ENCODE measurements around the gene LRMDA.

Gene LRMDA

DNA sequence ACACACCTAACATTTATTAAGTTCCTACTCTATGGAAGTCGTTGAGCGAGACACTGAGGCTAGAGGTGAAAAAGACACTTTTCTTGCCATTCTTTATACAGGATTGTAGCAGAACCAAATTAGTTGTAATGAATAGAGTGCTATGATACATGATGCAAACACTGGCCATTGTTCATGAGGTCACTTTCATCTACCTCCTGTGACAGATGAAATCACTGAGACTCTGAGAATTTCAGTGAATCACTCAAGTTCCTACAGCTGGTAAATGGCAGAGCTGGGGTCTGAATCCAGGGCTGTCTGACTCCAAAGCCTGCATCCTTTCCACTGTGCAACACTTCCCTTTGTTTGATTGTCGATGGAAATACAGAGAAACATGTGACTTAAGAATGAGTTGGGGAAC is 657.6 kb downstream of the LRMDA start:
- H3K27me3 ChIP-seq (ENCODE audit: insufficient read depth, low read length, poor library complexity): no peaks in the 10 kb centered on the region
- ATAC-seq (ENCODE audit: insufficient read depth, low read depth) (no peak), DNase-seq (no peak)
- no peak for TF ChIP-seq EZH2 (IDR thresholded peaks at IDR 0.05; ENCODE audit: borderline replicate concordance, low read depth, low read length, severe bottlenecking)
- TF ChIP-seq, protein P1, sequence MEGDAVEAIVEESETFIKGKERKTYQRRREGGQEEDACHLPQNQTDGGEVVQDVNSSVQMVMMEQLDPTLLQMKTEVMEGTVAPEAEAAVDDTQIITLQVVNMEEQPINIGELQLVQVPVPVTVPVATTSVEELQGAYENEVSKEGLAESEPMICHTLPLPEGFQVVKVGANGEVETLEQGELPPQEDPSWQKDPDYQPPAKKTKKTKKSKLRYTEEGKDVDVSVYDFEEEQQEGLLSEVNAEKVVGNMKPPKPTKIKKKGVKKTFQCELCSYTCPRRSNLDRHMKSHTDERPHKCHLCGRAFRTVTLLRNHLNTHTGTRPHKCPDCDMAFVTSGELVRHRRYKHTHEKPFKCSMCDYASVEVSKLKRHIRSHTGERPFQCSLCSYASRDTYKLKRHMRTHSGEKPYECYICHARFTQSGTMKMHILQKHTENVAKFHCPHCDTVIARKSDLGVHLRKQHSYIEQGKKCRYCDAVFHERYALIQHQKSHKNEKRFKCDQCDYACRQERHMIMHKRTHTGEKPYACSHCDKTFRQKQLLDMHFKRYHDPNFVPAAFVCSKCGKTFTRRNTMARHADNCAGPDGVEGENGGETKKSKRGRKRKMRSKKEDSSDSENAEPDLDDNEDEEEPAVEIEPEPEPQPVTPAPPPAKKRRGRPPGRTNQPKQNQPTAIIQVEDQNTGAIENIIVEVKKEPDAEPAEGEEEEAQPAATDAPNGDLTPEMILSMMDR (IDR thresholded peaks at IDR 0.05; ENCODE audit: borderline replicate concordance, extremely low read depth, low read length, poor library complexity, severe bottlenecking): no peak
- no peak overlapping the region for H3K9ac ChIP-seq (ENCODE audit: low read depth, low read length)
- H4K20me1 ChIP-seq (ENCODE audit: insufficient read depth, low read length): no peaks in the 10 kb centered on the region
- no peaks in the 10 kb centered on the region for H3K79me2 ChIP-seq (ENCODE audit: insufficient read depth, low read length)
- H3K9me3 ChIP-seq (ENCODE audit: insufficient read depth, low read length, severe bottlenecking): no peaks in the 10 kb centered on the region
- no peak overlapping the region for H3K4me2 ChIP-seq (ENCODE audit: insufficient read depth, low read length)
- no peak overlapping the region for H3K27ac ChIP-seq (ENCODE audit: low read length)
- no peaks in the 10 kb centered on the region for H3K4me1 ChIP-seq (ENCODE audit: insufficient read depth, low read length)
- no peak overlapping the region for H3K4me3 ChIP-seq (ENCODE audit: low read depth in 1 of 2, low read length in 2 of 2)
- H2AFZ ChIP-seq (ENCODE audit: low read depth, low read length): no peak overlapping the region
- no peaks in the 10 kb centered on the region for H3K36me3 ChIP-seq (ENCODE audit: insufficient read depth, low read length)

DNA sequence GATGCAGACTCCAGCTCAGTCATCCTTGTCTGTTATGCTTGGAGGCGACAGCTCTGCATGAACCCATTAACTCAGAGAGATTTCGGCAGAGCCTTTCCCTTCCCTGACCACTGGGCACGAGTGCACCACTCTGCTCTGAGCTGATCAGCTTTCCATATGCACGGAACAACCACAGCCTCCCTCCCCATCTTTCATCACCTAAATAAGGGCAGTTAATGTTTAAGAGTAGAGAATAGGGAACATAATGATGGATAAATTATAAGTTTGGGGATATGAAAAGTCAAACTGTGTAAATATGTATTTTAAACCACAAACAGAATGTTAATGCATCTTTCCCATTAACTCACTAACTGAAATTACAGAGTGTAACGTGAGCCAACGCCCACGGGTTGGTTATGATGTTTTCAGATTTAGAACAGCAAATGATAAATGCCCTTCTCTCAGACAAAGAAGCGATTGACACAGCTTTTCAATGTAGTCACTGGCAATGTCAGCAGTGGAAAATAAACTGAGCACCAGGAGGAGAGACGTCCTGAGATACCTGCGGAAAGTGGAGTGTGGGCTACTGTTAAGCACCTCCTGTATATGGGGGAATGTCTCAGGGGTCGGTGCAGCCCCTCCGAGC is 658.2 kb downstream of the LRMDA start:
- H3K27ac ChIP-seq (ENCODE audit: low read length): no peak overlapping the region
- H2AFZ ChIP-seq (ENCODE audit: low read depth, low read length): no peak overlapping the region
- no peak overlapping the region for H3K4me3 ChIP-seq (ENCODE audit: low read depth in 1 of 2, low read length in 2 of 2)
- no peak overlapping the region for H3K9ac ChIP-seq (ENCODE audit: low read depth, low read length)
- H4K20me1 ChIP-seq (ENCODE audit: insufficient read depth, low read length): no peaks in the 10 kb centered on the region
- no peak for ATAC-seq (ENCODE audit: insufficient read depth, low read depth)
- H3K9me3 ChIP-seq (ENCODE audit: insufficient read depth, low read length, severe bottlenecking): no peaks in the 10 kb centered on the region
- no peaks in the 10 kb centered on the region for H3K4me1 ChIP-seq (ENCODE audit: insufficient read depth, low read length)
- no peaks in the 10 kb centered on the region for H3K79me2 ChIP-seq (ENCODE audit: insufficient read depth, low read length)
- TF ChIP-seq EZH2 (IDR thresholded peaks at IDR 0.05; ENCODE audit: borderline replicate concordance, low read depth, low read length, severe bottlenecking): no peak
- TF ChIP-seq, protein P1 (IDR thresholded peaks at IDR 0.05; ENCODE audit: borderline replicate concordance, extremely low read depth, low read length, poor library complexity, severe bottlenecking): no peak
- no peaks in the 10 kb centered on the region for H3K36me3 ChIP-seq (ENCODE audit: insufficient read depth, low read length)
- H3K4me2 ChIP-seq (ENCODE audit: insufficient read depth, low read length): no peak overlapping the region
- DNase-seq: no peak
- no peaks in the 10 kb centered on the region for H3K27me3 ChIP-seq (ENCODE audit: insufficient read depth, low read length, poor library complexity)

DNA sequence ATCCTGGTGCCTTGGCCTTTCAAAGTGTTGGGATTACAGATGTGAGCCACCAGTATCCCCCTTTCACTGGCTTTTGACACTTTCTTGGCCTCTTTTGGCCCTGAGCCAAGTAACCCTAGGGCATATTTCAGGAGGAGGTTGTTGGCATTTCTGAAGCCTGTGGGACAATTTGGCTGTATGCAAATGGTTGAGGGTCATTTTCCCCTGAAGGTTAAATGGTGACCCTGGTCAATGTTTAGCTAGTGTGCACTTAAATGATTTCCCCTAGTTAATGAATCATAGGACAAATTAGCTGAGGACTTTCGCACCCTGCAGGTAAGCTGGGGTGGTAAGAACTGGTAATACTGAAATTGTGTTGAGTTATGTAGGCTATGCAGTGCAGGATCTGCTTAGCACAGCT is 660.5 kb downstream of the LRMDA start:
- Histone ChIP-seq H3K4me2 (ENCODE audit: insufficient read depth, low read length) (no peak overlapping the region), H3K27ac (ENCODE audit: low read length) (no peak overlapping the region), H3K27me3 (ENCODE audit: insufficient read depth, low read length, poor library complexity) (no peaks in the 10 kb centered on the region), H3K79me2 (ENCODE audit: insufficient read depth, low read length) (no peaks in the 10 kb centered on the region), H3K4me1 (ENCODE audit: insufficient read depth, low read length) (no peaks in the 10 kb centered on the region), H3K9ac (ENCODE audit: low read depth, low read length) (no peak overlapping the region), H3K4me3 (ENCODE audit: low read depth in 1 of 2, low read length in 2 of 2) (no peak overlapping the region), H4K20me1 (ENCODE audit: insufficient read depth, low read length) (no peaks in the 10 kb centered on the region), H2AFZ (ENCODE audit: low read depth, low read length) (no peak overlapping the region), H3K36me3 (ENCODE audit: insufficient read depth, low read length) (no peaks in the 10 kb centered on the region), H3K9me3 (ENCODE audit: insufficient read depth, low read length, severe bottlenecking) (no peaks in the 10 kb centered on the region)
- DNase-seq: no peak
- ATAC-seq (ENCODE audit: insufficient read depth, low read depth): no peak
- TF ChIP-seq, protein P1 (IDR thresholded peaks at IDR 0.05; ENCODE audit: borderline replicate concordance, extremely low read depth, low read length, poor library complexity, severe bottlenecking): no peak
- no peak for TF ChIP-seq EZH2 (IDR thresholded peaks at IDR 0.05; ENCODE audit: borderline replicate concordance, low read depth, low read length, severe bottlenecking)

All from DND-41 (cell line).